Fibroblast of the aortic adventitia (primary cell): ENCODE data around the gene RLF. TPM values are rescaled to one million over a fixed set of nuclear protein-coding genes. Genes with fewer than 3 reads are reported as not detected.

Source experiments
- DNase-seq: peaks from one replicate; pipeline ENCODE4 v3.0.0-alpha.2; 2010; ENCODE audit warnings: low read depth
- H3K4me3 ChIP-seq: 2 replicates; pipeline ENCODE4 v1.5.1; 2011; ENCODE audit warnings: low read depth, mild to moderate bottlenecking, control low read depth, low read length, moderate library complexity
- CTCF ChIP-seq: IDR thresholded peaks from 2 replicates; pipeline ENCODE4 v1.5.1; 2011; ENCODE audit warnings: mild to moderate bottlenecking, low read length, control low read depth, inconsistent platforms; ENCODE audit not compliant: insufficient read depth
- total RNA-seq: library from RNA; depleted of rRNA; stranded (reverse); fragments of >200 nt; gene quantifications from 2 replicates; pipeline ENCODE4 v1.2.3, GENCODE V29; 2012; ENCODE audit warnings: low replicate concordance

Gene RLF
- total RNA-seq, 1 donor = 21.9 TPM

GRCh38 chr1:40151457-40152079, 9.6 kb upstream of the RLF start:
- H3K4me3 ChIP-seq = no peak overlapping the region
- TF ChIP-seq CTCF = no peak
- no peak for DNase-seq

DNA sequence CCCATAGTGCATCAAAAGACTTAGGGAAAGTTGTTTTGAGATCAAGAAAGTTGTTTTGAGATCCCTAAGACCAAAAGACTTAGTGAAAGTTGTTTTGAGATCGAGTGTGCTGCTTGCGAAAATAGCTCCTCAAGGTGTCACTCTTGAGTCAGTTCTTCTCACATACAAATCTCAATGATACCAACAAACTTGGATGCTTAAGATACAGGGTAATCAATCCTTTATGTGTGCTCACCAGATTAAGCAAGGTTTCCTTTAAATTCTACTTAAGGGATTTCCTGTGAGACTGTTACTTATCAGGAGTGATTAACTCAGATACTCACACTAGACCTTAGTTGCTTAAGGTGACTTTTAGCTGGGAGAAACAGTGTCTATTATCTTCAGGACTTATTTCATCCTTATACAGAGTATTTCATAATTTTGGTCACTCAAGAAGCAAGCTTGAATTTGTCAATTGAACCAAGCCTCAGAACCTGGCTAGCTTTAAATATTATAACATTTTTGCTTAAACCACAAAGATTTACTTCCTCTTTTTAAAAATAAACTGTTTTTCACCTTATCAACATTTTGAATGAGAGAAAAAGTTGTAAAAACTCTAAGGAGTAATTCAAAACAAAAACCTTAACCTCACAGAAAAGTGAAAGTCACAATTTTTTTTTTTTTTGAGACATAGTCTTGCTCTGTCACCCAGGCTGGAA, 8.0 kb upstream of the RLF start:
- peak; percentile 77 for TF ChIP-seq CTCF
- H3K4me3 ChIP-seq = peak overlapping the region; percentile 19
- DNase-seq = peak; percentile 85

DNA sequence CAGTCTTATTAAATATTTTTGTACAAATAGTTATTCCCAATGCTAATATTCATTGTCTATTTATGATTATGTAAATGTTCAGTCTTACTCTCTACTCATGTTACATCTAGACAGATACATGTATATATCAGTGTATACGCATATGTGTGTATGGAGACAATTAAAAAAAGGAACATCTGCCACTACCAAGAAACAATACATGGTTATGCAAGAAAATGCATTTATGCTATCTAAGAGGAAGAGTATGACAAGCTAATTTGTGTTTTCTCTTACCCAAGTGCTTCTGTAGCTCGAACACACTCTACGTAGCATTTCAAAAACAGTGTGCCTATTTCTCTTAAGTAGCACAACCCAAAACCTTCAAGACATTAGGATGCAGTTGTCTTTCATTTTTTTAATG, 6.1 kb upstream of the RLF start:
- no peak for TF ChIP-seq CTCF
- H3K4me3 ChIP-seq = no peak overlapping the region
- no peak for DNase-seq

DNA sequence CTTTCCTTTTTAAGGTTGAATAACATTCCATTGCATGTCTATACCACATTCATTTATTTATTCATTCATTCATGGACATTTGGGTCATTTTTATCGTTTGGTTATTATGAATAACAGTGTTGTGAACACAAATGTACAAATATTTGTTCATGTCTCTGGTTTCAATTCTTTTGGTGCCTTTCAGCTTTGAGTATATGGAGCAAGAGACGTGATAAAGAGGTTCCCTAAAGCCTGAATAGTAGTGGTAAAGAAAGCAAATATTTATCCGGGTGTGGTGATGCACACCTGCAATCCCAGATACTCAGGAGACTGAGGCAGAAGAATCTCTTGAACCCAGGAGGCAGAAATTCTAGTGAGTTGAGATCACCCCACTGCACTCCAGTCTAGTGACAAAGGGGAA, 5.3 kb upstream of the RLF start:
- no peak overlapping the region for H3K4me3 ChIP-seq
- no peak for DNase-seq
- TF ChIP-seq CTCF = no peak

- H3K4me3 ChIP-seq = peak overlapping the region; percentile 70
- no peak for TF ChIP-seq CTCF
- DNase-seq = no peak
These were observed 422 bp upstream of the RLF start for GRCh38 chr1:40160806-40161124.

DNA sequence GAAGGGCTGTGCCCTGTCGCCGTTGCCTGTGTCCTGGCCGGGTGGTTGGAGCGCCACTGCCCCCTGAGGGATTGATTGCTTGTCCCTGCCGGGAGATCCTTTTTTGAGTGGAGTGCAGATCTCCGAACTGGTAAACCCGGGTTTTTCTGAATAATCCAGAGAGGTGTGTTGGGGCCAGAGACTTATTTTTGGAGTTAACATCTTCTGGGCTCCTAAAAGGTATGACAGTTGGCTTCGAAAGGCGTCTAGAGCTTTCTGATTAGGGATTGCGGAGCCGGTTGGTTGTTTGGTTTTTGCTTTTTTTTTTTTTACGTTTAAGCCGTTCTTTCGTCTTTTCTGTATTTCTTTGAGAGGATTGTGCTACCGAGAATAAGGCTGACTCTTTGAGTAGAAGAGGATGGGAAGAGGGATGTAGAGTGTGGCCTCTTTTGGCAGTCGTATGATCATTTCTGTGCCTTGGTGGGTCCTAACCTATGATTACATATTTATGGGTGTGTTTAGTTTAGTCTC, 756 bp downstream of the RLF start:
- H3K4me3 ChIP-seq = peak overlapping the region; percentile 93
- TF ChIP-seq CTCF = no peak
- peak; percentile 7 for DNase-seq
